ENCODE data around the gene LMAN2.
A peak's percentile ranks its signal among the peaks of the same experiment; 100 is the strongest.

DNA sequence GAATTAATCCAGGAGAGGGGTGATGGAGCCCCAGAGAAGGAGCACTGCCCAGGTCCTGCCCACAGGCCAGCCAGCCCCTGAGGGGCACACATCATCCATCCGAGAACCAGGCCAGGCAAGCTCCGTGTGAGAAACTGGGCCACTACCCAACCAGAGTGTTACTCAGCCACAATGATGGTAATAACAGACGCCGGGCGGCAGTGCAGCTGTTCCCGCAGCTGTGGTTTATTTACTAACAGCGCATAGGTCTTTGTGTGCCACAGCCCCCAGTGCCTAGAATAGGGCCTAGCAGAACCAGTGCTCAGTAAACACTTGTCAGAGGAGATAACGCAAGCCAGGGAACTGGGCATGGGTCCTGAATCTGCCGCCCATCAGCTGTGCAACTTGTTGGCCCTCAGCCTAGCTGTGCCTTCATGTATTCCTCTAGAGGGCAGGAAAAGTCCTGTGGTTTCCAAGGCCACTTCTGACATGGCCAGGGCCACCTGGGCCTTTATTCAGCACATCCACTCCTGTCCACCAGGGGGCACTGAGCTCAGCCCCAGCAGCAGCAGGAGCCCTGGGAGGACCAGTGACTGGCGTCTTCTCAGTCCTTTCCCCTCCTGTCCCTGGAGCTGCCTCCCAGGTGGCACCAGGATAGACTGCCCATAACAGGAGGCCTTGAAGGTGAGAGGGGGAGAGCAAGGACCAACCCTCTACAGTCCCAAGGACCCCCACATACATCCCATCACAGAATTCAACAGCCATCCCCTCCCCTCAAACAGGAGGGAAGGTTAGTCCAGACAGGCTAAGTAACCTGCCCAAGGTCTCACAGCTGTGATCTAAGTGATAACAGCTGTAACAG lies 41.9 kb downstream of the LMAN2 start:
- TF ChIP-seq RAD21 (IDR thresholded peaks at IDR 0.05; ENCODE audit: low read depth) (no peak), POLR2A (IDR thresholded peaks at IDR 0.05; ENCODE audit: borderline replicate concordance, extremely low read depth, insufficient read depth, insufficient read length) (no peak), EZH2 (IDR thresholded peaks at IDR 0.05) (no peak), SP1 (IDR thresholded peaks at IDR 0.05; ENCODE audit: low read depth) (no peak), JUND (IDR thresholded peaks at IDR 0.05) (no peak), SRF (IDR thresholded peaks at IDR 0.05; ENCODE audit: low read depth) (no peak), POLR2AphosphoS5 (IDR thresholded peaks at IDR 0.05; ENCODE audit: low read depth, low read length) (peak; percentile 44), EZH2phosphoT487 (IDR thresholded peaks at IDR 0.05; ENCODE audit: borderline replicate concordance) (no peak), CEBPB (IDR thresholded peaks at IDR 0.05; ENCODE audit: low read depth) (no peak), ELF1 (IDR thresholded peaks at IDR 0.05; ENCODE audit: borderline replicate concordance, low read depth) (no peak)
- TF ChIP-seq, protein P1, sequence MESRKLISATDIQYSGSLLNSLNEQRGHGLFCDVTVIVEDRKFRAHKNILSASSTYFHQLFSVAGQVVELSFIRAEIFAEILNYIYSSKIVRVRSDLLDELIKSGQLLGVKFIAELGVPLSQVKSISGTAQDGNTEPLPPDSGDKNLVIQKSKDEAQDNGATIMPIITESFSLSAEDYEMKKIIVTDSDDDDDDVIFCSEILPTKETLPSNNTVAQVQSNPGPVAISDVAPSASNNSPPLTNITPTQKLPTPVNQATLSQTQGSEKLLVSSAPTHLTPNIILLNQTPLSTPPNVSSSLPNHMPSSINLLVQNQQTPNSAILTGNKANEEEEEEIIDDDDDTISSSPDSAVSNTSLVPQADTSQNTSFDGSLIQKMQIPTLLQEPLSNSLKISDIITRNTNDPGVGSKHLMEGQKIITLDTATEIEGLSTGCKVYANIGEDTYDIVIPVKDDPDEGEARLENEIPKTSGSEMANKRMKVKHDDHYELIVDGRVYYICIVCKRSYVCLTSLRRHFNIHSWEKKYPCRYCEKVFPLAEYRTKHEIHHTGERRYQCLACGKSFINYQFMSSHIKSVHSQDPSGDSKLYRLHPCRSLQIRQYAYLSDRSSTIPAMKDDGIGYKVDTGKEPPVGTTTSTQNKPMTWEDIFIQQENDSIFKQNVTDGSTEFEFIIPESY (IDR thresholded peaks at IDR 0.05; ENCODE audit: extremely low read depth, insufficient replicate concordance, low read length) = no peak
- TF ChIP-seq, protein P2, sequence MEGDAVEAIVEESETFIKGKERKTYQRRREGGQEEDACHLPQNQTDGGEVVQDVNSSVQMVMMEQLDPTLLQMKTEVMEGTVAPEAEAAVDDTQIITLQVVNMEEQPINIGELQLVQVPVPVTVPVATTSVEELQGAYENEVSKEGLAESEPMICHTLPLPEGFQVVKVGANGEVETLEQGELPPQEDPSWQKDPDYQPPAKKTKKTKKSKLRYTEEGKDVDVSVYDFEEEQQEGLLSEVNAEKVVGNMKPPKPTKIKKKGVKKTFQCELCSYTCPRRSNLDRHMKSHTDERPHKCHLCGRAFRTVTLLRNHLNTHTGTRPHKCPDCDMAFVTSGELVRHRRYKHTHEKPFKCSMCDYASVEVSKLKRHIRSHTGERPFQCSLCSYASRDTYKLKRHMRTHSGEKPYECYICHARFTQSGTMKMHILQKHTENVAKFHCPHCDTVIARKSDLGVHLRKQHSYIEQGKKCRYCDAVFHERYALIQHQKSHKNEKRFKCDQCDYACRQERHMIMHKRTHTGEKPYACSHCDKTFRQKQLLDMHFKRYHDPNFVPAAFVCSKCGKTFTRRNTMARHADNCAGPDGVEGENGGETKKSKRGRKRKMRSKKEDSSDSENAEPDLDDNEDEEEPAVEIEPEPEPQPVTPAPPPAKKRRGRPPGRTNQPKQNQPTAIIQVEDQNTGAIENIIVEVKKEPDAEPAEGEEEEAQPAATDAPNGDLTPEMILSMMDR (IDR thresholded peaks at IDR 0.05 in 2 of 3, conservative IDR thresholded peaks at IDR 0.05 in 1 of 3; ENCODE audit: borderline replicate concordance in 1 of 3, insufficient read depth in 1 of 3, low read depth in 2 of 3, low read length in 2 of 3) = peak in 2 of 3 experiments; percentile 96; a peak in 4 of 6 replicates
- TF ChIP-seq, protein P3, sequence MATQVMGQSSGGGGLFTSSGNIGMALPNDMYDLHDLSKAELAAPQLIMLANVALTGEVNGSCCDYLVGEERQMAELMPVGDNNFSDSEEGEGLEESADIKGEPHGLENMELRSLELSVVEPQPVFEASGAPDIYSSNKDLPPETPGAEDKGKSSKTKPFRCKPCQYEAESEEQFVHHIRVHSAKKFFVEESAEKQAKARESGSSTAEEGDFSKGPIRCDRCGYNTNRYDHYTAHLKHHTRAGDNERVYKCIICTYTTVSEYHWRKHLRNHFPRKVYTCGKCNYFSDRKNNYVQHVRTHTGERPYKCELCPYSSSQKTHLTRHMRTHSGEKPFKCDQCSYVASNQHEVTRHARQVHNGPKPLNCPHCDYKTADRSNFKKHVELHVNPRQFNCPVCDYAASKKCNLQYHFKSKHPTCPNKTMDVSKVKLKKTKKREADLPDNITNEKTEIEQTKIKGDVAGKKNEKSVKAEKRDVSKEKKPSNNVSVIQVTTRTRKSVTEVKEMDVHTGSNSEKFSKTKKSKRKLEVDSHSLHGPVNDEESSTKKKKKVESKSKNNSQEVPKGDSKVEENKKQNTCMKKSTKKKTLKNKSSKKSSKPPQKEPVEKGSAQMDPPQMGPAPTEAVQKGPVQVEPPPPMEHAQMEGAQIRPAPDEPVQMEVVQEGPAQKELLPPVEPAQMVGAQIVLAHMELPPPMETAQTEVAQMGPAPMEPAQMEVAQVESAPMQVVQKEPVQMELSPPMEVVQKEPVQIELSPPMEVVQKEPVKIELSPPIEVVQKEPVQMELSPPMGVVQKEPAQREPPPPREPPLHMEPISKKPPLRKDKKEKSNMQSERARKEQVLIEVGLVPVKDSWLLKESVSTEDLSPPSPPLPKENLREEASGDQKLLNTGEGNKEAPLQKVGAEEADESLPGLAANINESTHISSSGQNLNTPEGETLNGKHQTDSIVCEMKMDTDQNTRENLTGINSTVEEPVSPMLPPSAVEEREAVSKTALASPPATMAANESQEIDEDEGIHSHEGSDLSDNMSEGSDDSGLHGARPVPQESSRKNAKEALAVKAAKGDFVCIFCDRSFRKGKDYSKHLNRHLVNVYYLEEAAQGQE (IDR thresholded peaks at IDR 0.05; ENCODE audit: low read depth) = no peak
